ENCODE data around the gene PADI3. TPM values are rescaled to one million over a fixed set of nuclear protein-coding genes. Genes with fewer than 3 reads are reported as not detected.

Gene PADI3
- total and polyA plus RNA-seq, 2 experiments from 2014 or later, result 0.37 to 0.80 TPM

GRCh38 chr1:17212487-17213121 lies 36.3 kb upstream of the PADI3 start (continued):
- TF ChIP-seq, protein P1, sequence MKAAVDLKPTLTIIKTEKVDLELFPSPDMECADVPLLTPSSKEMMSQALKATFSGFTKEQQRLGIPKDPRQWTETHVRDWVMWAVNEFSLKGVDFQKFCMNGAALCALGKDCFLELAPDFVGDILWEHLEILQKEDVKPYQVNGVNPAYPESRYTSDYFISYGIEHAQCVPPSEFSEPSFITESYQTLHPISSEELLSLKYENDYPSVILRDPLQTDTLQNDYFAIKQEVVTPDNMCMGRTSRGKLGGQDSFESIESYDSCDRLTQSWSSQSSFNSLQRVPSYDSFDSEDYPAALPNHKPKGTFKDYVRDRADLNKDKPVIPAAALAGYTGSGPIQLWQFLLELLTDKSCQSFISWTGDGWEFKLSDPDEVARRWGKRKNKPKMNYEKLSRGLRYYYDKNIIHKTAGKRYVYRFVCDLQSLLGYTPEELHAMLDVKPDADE (IDR thresholded peaks at IDR 0.05), result no peak
- TF ChIP-seq EZH2phosphoT487 (IDR thresholded peaks at IDR 0.05; ENCODE audit: unreplicated experiment) (no peak), ZNF114 (CRISPR knock-in tag; IDR thresholded peaks at IDR 0.05) (no peak), CREB1 (CRISPR knock-in tag; IDR thresholded peaks at IDR 0.05; ENCODE audit: low read depth) (no peak), EZH2 (IDR thresholded peaks at IDR 0.05; ENCODE audit: low read depth, unreplicated experiment) (no peak), CTCF (conservative IDR thresholded peaks at IDR 0.05; ENCODE audit: low read depth in 2 of 2) (no peak)

DNA sequence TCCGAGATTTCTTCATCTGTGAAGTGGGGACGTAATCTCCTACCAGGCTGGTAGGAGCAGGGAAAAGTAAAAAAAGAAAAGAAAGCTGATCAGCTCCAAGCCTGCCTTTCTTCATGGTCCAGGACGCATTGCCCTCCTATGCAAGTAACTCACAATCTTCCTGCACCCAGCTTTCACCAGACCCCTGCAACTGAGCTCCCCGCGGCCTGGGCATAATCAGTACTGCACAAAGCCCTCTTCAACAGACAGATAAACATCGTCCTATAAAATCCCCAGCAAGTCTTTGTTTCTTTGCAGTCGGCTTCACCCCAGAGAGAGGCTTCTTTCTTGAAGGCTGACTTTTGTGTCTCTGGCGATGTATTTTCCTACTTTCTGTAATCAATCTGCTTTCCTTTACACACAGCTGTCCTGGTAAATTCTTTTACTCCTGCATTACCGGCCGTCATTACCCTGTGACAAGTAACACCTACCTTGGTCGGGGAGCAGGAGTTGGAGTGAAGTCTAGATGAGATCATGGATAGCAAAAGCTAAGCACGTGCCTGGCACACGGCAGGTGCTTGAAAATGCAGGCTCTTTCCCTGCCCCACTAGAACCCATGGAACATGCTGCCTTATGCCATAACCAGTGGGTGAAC lies 35.6 kb upstream of the PADI3 start:
- H3K27me3 ChIP-seq (ENCODE audit: insufficient read depth), result no peaks in the 10 kb centered on the region
- Mint-ChIP-seq H3K4me1 (peaks cover 34% of the 10 kb centered on the region), H3K27ac (no peak overlapping the region), H3K27me3 (ENCODE audit: insufficient read depth, low read depth, poor library complexity) (peaks cover 7% of the 10 kb centered on the region), H3K4me3 (no peak overlapping the region), H3K9me3 (no peaks in the 10 kb centered on the region), H3K36me3 (ENCODE audit: low read depth) (no peaks in the 10 kb centered on the region)
- H3K4me1 ChIP-seq (ENCODE audit: insufficient read depth), result no peaks in the 10 kb centered on the region
- no peak overlapping the region for H3K4me2 ChIP-seq
- TF ChIP-seq POLR2AphosphoS5 (IDR thresholded peaks at IDR 0.05; ENCODE audit: low read depth) (no peak), ZNF462 (CRISPR knock-in tag; IDR thresholded peaks at IDR 0.05) (no peak), STAT1 (IDR thresholded peaks at IDR 0.05; ENCODE audit: unreplicated experiment) (no peak), CREB1 (CRISPR knock-in tag; IDR thresholded peaks at IDR 0.05; ENCODE audit: low read depth) (no peak), JUNB (IDR thresholded peaks at IDR 0.05; ENCODE audit: unreplicated experiment) (no peak), EZH2phosphoT487 (IDR thresholded peaks at IDR 0.05; ENCODE audit: unreplicated experiment) (no peak), ZNF114 (CRISPR knock-in tag; IDR thresholded peaks at IDR 0.05) (no peak), CTCF (conservative IDR thresholded peaks at IDR 0.05; ENCODE audit: low read depth in 2 of 2) (no peak), EZH2 (IDR thresholded peaks at IDR 0.05; ENCODE audit: low read depth, unreplicated experiment) (no peak)
- H3K9me2 ChIP-seq (ENCODE audit: insufficient read depth), result no peaks in the 10 kb centered on the region
- no peak overlapping the region for H3K4me3 ChIP-seq
- H3K36me3 ChIP-seq (ENCODE audit: insufficient read depth), result no peaks in the 10 kb centered on the region
- no peaks in the 10 kb centered on the region for H3F3A ChIP-seq (replicated peaks; ENCODE audit: low read depth)
- H4K20me1 ChIP-seq (replicated peaks; ENCODE audit: insufficient read depth), result no peaks in the 10 kb centered on the region
- H3K79me2 ChIP-seq (replicated peaks; ENCODE audit: insufficient read depth), result no peaks in the 10 kb centered on the region
- DNase-seq (ENCODE audit: low spot score) (no peak), ATAC-seq (no peak)
- peak overlapping the region; percentile 76; the same call in 1 of the 2 replicates for H2AFZ ChIP-seq
- no peak overlapping the region for H3K27ac ChIP-seq (ENCODE audit: low read depth)

All from GM23338 (cell line).